Suppressor macrophage treated with lipopolysaccharide for 1 hour (primary cell): ENCODE measurements around the gene SLC35A2.

Experiments used
- DNase-seq, 3 donors: peaks; one replicate each; pipeline ENCODE4 v3.0.0-alpha.2; 2020 to 2022

The SLC35A2 gene

DNA sequence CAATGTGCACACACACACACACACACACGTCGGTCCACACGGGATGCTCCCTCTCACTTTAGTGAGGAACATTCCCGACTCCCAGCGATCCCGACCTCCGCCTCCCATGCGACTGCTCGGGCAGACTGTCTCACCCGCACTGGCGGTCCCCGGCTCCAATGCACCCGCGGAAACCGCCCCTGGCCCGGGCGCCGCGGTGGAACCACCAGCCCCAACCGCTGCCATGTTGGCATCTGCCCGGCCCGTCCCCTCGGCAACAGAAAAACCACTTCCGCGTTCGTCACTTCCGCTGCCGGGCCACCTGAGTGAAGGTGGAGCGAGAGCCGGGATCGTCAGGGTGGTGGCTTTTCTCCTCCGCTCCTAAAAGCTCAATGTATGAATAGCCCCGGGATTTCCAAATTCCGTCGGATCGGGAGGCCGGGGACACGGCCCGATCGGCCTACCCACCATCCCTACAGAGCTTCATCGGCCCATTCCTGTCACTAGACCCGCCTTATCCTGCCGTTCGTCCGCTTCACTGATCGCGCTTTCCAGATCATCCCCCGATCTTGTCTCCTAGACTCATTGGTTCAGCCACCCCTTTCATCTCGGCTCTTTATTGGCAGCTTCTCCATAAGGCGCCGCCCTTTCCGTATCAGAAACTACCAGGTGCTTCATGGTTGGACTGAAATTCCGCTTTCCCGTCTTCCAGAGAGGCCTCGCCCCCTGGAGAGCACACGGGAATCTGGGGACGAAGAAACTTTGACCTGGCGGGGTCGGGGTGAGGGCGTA, at the start of gene SLC35A2:
TSS of gene SLC35A2 (minus strand) at position 235 of the 771 bp plus-strand sequence. CDS start at position 225, 10 bp downstream.
- peak; percentile 66 to 78 (median 72) for DNase-seq

DNA sequence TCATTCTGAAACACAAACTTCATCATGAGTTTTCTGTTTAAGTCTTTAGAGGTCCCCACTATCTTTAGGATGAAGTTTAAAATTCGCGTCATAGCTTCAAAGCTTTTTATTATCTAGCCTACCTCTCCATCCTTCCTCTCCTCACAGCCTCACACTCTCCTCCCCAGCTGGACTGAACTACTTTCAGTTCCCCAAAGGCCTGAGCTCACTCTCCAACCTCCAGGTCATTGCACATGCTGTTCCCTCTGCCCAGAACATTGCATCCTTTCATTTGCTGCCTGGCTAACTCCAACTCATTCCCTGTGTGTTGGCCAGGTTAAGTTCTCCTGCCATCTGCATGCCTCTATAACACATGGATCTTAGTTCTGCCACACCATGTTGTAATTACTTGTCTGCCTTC, 48.8 kb upstream of the SLC35A2 start:
- peak; percentile 33 to 44 (median 38) for DNase-seq

DNA sequence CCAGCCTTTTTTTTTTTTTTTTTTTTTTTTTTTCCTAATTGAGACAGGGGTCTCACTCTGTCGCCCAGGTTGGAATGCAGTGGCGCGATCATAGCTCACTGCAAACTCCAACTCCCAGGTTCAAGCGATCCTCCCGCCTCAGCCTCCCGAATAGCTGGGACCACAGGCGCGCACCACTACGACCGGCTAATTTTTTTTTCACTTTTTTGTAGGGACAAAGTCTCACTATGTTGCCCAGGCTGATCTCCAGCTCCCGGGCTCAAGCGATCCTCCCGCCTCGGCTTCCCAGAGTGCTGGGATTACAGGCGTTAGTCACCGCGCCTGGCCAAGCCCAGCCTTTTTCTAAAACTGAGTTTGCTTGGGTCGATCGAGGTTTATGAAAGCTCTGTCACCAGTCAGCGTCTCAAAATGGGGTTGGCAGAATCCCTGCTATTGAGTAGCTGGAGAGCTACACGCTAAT, 47.2 kb upstream of the SLC35A2 start:
- DNase-seq, result peak; percentile 34 to 44 (median 40)

DNA sequence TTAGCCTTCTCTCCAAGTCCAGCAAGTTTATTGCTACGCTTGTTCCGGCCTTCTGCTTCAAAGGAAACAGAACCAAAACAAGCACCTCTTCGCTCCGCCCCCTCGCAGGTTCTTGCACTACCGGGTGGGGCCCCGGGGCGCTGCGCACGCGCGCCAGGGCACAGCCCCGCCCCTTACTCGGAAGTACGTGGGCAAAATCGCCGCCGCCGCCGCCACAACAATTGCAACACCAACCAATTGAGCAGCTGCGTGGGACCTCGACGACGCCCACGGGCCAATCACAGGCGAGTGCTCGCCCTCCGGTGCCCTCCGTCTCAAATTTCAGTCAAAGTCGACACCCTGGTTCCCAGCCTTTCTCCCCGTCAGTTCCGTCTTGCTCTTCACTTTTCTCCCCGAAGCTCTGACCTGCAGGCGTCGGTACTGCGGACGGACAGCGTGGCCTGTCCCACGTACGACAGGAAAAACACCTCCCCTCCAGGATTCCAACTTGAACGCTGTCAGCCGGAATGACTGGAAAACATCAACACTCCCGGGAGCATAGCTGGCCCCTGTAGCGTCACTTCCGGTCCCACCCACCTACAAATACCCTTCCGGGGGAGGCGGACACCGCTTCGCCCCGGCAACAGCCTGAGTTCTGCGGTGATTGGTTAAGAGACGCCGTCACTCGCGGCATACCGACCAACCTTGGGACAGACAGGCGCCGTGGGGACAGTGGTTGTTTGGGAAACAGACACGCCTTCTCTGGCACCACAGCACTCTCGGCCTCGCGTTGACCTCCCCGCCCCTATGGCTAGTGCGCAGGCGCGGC, 46.6 kb upstream of the SLC35A2 start:
- DNase-seq, result peak; percentile 94 to 95 (median 95)

DNA sequence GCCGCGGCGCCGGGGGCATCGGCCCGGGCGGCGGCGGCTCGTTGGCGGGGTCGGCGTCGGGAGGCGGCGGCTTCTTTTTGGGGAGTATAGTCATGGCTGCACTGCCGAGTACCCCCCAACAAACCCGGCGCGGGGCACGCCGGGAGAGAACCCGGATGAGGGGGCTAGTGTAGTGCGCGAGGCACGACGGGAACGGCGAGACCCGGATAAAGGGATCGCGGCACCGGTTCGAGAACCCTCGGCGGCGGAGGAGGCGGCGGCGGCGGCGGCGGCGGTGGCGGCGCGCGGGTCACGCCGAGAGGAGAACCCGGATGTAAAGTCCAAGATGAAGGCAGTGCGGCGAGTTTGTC, 46.0 kb upstream of the SLC35A2 start, which contains the start of gene OTUD5:
TSS of gene OTUD5 (minus strand) at position 131 of the 350 bp plus-strand sequence. CDS start at position 94, 37 bp downstream.
- DNase-seq, result peak in 2 of 3 donors; percentile 62 to 78

GRCh38 chrX:48956728-48957414, 45.4 kb upstream of the SLC35A2 start:
- DNase-seq, result peak; percentile 53 to 70 (median 53)

DNA sequence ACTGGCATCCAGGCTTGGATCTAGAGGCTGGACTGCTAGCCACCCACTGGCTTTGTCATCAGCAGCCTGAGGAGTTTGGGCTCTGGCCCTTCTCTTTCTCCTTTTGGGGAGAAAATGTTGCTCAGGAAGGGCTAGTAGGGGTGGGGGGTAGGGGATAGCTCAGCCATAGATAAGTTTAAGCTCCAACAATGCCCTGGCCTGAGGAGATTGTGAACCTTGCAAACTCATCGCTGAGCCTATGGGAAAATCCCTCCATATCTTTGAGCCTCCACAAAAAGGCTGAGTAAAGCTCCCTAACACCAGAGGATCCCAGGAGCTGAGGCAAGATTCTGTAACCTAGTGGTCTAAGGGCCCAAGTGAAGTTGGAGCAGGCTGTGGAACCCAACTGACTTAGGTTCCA, 37.1 kb upstream of the SLC35A2 start:
- DNase-seq, result no peak

DNA sequence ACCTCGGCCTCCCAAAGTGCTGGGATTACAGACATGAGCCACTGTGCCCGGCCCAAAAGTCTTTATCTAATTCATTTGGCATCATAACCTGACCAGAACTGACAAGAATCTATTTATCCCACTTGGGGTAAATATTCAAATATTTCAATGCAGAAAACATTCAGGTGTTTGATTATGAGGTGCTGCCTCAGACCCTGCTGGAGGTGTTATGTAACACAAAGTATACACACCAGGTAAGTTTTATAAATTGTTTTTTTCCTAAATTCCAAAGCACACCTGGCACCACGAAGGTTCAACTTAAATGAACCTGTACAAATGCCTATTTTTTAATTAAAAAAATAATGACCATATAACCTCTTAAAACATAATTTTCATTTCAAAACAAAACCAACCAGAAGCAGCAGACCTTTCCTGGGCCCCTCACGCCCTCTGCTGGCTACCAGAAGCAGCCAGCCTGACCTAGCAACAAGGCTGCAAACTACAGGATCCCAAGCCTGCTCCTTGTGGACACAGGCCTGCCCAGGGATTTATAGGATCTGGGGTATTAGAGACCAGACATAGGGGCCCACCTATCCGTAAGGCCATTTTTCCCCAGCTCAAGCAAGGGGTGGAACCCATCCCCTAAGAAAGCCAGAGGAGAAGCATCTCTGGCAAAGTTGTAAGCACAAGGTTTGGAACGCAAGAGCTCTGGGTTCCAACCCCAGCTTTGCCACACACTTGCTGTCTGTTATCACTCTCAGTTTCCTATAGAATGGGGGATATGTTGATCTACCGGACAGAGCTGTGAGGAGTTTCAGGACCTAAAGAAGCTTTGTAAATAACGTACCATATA, 34.3 kb upstream of the SLC35A2 start:
- DNase-seq, result peak; percentile 62 to 73 (median 64)

DNA sequence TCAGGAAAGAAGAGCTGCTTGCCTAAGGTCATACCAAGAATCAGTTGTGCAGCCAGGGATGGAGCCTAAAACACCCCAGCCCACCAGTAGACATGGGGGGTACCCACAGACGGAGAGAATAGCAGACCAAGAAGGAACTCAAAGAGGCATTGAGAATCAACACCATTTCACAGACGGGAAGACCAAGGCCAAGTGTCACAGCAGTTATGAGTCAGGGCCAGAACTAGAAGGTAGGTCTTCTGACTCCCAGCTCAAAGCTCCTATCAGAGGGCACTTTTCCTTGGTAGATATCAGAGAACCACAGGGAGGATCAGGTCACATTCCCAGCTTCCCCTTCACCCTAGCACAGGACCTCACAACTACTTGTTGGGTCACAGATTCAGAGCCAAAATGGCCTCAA, 31.4 kb upstream of the SLC35A2 start:
- no peak for DNase-seq

DNA sequence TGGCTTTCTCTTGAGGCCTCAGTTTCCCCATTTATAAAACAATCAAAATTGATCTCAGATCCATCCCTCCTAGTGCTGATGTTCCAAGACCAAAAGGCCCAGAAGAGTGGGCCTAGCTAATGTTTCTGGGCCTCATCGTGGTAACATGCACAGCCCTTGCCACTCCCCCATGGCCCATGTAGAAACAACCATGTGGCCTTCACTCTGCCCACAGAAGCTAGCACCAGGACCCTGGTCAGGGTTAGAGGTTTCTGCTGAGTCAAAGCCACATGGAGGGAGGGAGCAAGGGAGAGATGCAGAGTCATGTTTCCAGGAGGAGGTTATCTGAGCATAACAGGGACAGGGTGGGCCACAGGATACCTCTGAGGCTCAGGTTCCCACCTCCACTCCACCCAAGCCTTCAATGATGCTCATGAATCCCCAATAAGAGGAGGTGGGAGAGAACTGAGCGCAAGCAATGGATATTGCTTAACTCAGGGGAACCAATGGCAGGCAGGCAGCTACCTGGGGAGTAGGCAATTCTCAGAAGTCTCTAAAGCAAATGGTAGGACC, 29.0 kb upstream of the SLC35A2 start:
- DNase-seq, result no peak

DNA sequence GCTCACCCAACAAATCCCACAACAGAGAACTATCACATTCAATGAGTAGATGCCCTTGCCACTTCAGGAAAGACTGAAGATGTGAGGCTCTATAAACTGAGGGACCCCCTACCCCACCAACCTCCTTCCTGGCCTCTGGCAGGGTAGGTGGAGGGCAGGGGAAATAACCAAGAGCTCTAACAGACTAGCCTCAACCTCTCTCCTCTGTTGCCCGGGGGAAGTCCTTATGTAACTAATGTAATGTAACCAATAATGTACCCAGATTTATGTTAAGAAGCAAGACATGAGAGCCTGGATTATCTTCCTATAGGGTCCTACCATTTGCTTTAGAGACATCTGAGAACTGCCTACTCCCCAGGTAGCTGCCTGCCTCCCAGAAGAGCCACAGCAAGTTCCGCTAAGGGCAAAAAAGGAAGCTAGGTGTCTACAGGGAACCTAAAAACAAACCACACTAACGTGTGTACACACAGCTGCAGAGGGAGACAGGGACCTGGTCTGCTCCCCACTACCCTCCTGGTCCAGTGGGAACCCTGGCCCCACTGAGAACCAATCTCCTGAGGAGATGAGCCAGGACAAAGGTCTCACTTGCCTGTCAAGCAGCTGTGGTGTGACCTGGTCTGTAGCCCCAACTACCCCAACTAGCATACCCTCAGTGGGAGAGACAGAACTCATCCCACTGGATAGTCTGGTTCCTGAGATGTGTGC, 28.2 kb upstream of the SLC35A2 start:
- DNase-seq, result no peak

DNA sequence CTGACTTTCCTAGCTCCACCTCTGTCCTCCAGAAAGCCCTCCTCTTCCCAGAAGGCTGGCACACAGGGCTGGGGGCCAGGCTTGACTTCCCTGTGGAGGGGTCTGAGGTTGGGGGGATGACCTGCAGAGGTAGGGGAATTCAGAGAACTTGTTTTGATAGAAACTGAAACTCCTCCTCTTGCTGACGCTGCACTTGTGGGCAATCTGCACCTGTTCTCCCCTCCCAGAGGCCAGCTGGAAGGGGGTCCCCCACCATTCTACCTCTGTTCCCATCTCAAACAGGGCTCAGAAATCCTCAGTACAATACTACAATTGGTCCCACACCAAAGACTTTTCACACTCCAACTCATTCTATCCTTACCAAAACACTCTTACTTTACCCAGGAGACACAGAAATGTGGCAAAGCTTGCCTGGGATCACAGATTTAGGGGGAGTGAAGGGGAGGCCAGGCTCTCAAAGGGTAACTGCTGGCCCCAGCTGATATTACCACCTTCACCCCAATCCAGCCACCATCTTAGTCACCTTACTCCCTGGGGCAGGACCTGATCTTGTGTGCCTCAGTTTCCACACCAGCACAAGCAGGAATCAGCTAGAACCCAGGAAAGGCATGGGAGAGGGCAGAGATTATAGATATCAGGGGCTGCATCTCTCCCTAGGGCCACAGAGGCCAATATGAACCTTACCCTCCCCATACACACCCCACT, 27.4 kb upstream of the SLC35A2 start:
- no peak for DNase-seq

DNA sequence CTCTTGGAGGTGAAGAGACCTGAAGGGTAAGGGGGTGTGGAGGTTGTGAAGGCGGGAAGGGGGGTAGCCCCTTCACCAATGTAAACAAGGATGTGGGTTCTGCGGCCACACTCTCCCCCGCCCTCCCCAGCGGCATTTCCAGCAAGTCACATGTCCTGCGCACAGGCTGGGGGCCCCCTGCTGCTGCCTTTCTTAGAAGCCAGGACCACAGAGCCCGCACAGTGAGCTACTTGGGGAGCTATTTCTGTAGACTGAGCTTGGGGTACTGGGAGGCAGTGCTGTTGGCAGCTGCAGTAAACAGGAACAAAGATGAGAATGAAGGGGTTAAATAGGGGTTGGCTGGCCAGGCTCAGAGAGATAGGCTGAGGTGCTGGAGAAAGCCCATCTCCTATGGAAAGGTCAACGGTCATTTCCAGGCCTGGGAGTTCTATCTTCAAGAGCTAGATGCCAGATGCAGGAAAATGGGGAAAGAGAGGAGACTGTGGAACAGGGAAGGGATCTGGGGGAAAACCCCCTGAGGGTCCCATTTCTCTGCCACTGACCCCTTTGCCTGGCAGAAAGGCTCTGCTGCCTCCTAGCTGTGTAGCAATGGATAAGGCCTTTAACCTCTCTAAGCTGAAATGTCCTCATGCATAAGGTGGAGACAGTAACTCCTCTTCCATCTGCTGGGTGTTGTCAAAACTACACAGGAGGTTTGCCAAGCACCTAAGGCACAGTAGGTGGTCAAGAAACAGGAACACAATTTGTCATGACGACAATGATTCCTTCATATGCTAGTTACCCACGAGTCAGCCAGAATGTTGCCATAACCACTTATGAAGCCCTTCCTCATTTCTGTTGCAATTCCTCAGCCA, 25.8 kb upstream of the SLC35A2 start:
- peak; percentile 76 to 85 (median 81) for DNase-seq

GRCh38 chrX:48936429-48937053, 25.1 kb upstream of the SLC35A2 start:
- DNase-seq, result peak; percentile 32 to 62 (median 54)

DNA sequence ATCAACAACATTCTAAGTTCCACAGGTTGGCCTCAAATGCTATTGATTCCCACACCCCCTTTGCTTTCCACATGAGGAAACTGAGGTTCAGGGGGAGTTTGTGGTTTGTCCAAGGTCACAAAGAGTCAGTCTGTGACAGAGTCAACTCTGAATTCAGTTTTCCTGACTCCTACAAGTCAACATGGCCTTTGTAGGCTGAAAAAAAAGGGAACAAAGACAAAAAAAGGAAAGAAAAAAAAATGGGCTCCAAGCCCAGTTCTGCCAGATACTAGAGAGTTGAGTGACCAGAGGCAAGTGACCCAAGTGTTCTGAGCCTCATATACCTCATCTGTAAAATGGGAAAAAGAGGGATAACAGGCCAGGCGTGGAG, 23.8 kb upstream of the SLC35A2 start:
- peak; percentile 21 to 64 (median 37) for DNase-seq

- DNase-seq, result peak; percentile 53 to 70 (median 64)
Observed at GRCh38 chrX:48934581-48935300, 23.3 kb upstream of the SLC35A2 start.

- no peak for DNase-seq
Observed at GRCh38 chrX:48933757-48934156, 22.3 kb upstream of the SLC35A2 start.

DNA sequence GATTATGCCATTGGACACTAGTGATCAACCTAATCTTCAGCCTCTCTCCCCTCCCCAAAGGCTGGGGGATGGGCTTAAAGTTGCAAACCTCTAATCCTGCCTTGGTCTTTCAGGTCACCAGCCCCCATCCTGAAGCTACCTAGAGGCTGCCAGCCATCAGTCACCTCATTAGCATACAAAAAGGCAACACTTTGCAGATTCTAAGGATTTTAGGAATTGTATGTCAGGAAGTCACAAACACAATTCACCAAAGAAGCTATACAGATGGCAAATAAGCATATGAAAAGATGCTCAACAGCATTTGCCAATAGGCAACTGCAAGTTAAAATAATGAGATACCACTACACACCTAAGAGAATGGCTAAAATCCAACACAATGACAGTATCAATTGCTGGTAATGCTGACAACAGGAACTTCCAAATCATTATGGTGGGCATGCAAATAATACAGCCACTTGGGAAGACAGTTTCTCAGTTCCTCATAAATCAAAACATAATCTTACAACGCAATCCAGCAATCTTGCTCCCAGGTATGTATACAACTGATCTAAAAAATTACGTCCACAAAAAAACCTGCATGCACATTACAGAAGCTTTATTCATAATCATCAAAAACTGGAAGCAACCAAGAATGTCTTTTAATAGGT, 16.4 kb upstream of the SLC35A2 start:
- no peak for DNase-seq
